TTC549 (cell line): ENCODE data around the gene ZNF408.

Source experiments
- FAIRE-seq: peaks from 2 replicates; lab custom pipeline; 2012; peaks lifted over from hg19 to GRCh38; lab: Jason Lieb, UNC

The ZNF408 gene

DNA sequence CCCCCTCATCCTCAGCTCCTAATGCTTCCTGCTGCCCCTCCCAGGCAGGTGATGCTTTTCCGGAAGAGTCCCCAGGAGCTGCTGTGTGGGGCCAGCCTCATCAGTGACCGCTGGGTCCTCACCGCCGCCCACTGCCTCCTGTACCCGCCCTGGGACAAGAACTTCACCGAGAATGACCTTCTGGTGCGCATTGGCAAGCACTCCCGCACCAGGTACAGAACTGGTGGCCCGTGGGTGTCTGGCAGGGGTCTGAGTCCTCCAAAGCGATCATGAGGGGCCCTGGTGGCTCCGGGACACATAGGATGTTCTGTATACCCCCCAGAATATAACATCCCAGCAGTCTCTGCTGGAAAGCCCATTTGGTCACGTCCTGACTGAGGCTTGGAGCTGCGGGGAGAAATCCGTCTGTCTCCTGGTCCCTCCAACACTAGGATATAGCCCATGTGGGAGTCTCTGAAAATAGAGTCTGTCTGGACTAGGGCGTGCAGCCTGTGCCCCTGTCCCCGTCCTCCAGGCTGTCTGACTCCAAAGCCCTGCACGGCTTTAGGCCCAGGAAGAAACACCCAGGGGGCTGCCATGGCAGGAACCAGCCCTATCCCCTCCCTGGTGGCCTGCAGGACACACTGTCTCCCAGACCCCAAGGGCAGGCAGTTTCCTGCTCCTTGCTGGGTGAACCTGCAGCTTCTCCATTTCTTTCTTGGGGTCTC, 27.3 kb downstream of the ZNF408 start:
- FAIRE-seq = no peak

- no peak for FAIRE-seq
Measured at GRCh38 chr11:46728659-46729040, 27.8 kb downstream of the ZNF408 start.

DNA sequence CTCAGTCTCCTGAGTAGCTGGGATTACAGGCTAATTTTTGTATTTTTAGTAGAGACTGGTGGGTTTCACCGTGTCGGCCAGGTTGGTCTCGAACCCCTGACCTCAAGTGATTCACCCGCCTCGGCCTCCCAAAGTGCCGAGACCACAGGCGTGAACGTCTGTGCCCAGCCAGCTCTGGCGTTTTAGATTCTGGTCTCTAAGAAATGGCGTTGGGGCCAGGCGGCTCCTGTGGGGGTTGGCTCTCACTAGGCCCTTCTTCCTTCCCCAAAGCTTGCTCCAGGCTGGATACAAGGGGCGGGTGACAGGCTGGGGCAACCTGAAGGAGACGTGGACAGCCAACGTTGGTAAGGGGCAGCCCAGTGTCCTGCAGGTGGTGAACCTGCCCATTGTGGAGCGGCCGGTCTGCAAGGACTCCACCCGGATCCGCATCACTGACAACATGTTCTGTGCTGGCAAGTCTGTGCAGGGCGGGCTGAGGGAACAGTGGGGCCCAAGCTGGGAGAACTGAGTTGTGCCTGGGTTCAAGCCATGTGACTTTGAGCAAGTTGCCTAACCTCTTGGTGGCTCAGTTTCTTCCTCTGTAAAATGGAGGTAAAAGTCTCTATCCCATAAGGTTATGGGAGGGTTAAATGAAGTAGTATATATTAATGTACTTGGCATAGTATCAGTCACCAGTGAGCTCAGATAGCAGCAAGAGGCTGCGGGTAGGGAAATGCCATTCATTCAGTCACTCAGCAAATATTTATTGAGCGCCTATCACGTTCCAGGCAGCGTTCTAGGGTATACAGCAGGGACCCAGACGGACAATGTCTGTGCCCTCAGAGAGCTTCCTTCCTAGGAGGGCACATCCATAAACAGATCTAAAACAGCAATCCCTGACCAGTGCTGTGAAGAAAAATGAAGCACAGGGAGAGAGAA, 28.5 kb downstream of the ZNF408 start:
- FAIRE-seq = no peak

GRCh38 chr11:46731545-46731944, 30.7 kb downstream of the ZNF408 start:
- no peak for FAIRE-seq

GRCh38 chr11:46733234-46733633, 32.4 kb downstream of the ZNF408 start:
- FAIRE-seq = no peak

DNA sequence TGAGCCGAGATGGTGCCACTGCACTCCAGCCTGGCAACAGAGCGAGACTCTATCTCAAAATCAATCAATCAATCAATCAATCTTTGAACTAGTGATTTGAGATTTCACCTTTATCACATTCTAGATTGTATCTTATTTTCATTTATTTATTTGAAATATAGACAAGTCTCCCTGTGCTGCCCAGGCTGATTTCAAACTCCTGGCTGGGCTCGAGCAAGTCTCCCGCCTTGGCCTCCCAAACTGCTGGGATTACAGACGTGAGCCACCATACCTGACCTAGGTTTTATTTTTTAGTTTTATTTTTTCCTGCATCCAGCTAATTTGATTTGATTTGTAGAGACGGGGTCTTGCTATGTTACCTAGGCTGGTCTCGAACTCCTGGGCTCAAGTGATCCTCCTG, 35.3 kb downstream of the ZNF408 start:
- FAIRE-seq = no peak

- no peak for FAIRE-seq
Measured at GRCh38 chr11:46736615-46737014, 35.8 kb downstream of the ZNF408 start.

GRCh38 chr11:46737699-46738098, 36.9 kb downstream of the ZNF408 start:
- FAIRE-seq = no peak

GRCh38 chr11:46738887-46739286, 38.1 kb downstream of the ZNF408 start:
- no peak for FAIRE-seq

DNA sequence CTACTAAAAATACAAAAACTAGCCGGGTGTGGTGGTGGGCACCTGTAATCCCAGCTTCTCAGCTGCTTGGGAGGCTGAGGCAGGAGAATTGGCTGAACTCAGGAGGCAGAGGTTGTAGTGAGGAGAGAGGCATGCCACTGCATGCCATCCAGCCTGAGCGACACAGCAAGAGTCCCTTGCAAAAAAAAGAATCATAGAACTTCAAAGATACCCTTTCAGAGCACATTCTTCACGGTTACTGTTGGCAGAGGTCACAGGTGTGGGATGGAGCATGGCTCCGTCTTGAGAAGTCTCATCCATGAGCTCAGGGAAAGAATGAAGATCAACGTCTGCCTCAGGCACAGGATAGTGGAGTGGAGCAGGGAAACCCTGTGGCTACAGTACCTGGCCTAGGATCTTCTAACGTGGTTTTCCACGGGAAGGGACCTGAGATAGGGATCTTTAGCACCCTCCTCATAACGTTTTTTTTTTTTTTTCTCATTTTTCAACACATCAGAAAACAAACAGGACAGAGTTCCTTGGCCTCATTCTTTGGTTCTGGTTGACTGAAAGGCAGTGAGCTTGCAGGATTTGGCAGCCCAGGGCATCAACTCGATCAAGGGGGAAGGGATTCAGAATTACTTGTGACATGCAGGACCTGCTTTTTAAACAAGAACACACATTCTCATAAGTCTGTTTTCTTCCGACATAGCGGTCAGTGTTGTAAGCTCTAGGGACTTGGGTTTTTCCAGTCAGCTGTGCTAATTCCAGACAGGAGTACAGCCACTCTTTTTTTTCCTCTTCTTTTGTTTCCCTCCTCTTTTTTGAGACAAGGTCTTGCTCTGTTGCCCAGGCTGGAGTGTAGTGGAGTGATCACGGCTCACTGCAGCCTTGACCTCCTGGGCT, 41.0 kb downstream of the ZNF408 start:
- FAIRE-seq = no peak

DNA sequence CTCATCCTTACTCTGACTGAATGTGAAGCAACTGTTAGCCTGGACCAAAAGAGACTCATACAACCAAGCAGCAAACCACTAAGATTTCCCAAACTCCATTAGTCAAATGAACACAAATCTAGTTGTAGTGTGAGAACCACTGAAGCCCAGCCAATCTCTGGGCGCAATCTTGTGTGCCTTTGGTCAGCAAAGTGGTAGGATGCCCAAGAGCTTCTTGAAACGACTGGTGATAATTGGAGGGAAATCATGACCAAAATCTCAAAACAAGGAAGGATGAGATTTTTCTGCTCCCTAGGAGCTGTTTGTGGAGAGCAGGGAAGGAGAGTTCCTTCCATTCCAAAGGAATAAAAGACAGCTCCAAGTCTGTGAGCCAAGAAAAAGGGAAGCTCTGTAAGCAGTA, 42.2 kb downstream of the ZNF408 start:
- FAIRE-seq = no peak

GRCh38 chr11:46743693-46744339, 43.0 kb downstream of the ZNF408 start:
- no peak for FAIRE-seq

GRCh38 chr11:46745328-46745727, 44.5 kb downstream of the ZNF408 start:
- no peak for FAIRE-seq

- FAIRE-seq = no peak
Measured at GRCh38 chr11:46745995-46746394, 45.2 kb downstream of the ZNF408 start.

GRCh38 chr11:46747150-46747549, 46.3 kb downstream of the ZNF408 start:
- FAIRE-seq = no peak
